HepG2 (cell line): ENCODE results near the gene GNAZ. TPM values are rescaled to one million over a fixed set of nuclear protein-coding genes. Genes with fewer than 3 reads are reported as not detected.
A peak's percentile ranks its signal among the peaks of the same experiment; 100 is the strongest.

Experiments
- BCL3 ChIP-seq: sonication (generic); formaldehyde crosslinking; IDR thresholded peaks from 2 replicates; pipeline ENCODE4 v1.5.1; 2020; ENCODE audit warnings: mild to moderate bottlenecking, missing genetic modification reagents, moderate library complexity
- DNMT3B ChIP-seq: conservative IDR thresholded peaks from 2 replicates; pipeline ENCODE4 v1.6.1; 2016; ENCODE audit warnings: missing biosample characterization, control low read depth
- GTF3A ChIP-seq: sonication (generic); formaldehyde crosslinking; conservative IDR thresholded peaks from 2 replicates; pipeline ENCODE4 v1.4.0; 2020; ENCODE audit warnings: mild to moderate bottlenecking, missing genetic modification reagents
- HNF1A ChIP-seq, 2 experiments: sonication (generic) in 1 of 2; formaldehyde crosslinking in 1 of 2; IDR thresholded peaks; 2 replicates each; pipeline versions ENCODE4 v1.4.0 to v1.6.1; 2016 to 2020; ENCODE audit warnings: borderline replicate concordance in 1 of 2, low read depth in 1 of 2, mild to moderate bottlenecking in 1 of 2, missing genetic modification reagents in 1 of 2
- MAFK ChIP-seq, 2 experiments: IDR thresholded peaks in 1 of 2; conservative IDR thresholded peaks in 1 of 2; 2 replicates each; pipeline ENCODE4 v1.6.1; 2011; ENCODE audit warnings: improper control_type of control experiment in 2 of 2, low read length in 2 of 2
- MED8 ChIP-seq: sonication (generic); formaldehyde crosslinking; IDR thresholded peaks from 2 replicates; pipeline ENCODE4 v1.8.1; 2023; ENCODE audit warnings: mild to moderate bottlenecking, missing genetic modification reagents; ENCODE audit not compliant: insufficient replicate concordance
- MEIS2 ChIP-seq: sonication (generic); formaldehyde crosslinking; IDR thresholded peaks from 2 replicates; pipeline ENCODE4 v1.9.0; 2021; ENCODE audit warnings: mild to moderate bottlenecking, missing genetic modification reagents
- MYPOP ChIP-seq: sonication (generic); formaldehyde crosslinking; IDR thresholded peaks from 2 replicates; pipeline ENCODE4 v1.8.1; 2023; ENCODE audit warnings: mild to moderate bottlenecking, moderate library complexity, missing genetic modification reagents
- PCBP1 ChIP-seq: fragments of 200-400 bp; formaldehyde crosslinking; IDR thresholded peaks from 2 replicates; pipeline ENCODE4 v1.6.1; 2017; ENCODE audit warnings: mild to moderate bottlenecking, low read depth, low read length, borderline replicate concordance
- TCF7 ChIP-seq: sonication (generic); IDR thresholded peaks from 2 replicates; pipeline ENCODE4 v1.6.1; 2016; ENCODE audit warnings: antibody characterized with exemption, low read depth
- THAP11 ChIP-seq: IDR thresholded peaks from 2 replicates; pipeline ENCODE4 v1.6.1; 2016; ENCODE audit warnings: missing biosample characterization, missing genetic modification reagents
- ZFP82 ChIP-seq: sonication (generic); formaldehyde crosslinking; IDR thresholded peaks from 2 replicates; pipeline ENCODE4 v1.5.1; 2020; ENCODE audit warnings: mild to moderate bottlenecking, missing genetic modification reagents, borderline replicate concordance
- ZNF205 ChIP-seq: IDR thresholded peaks from 2 replicates; pipeline ENCODE4 v1.6.1; 2018; ENCODE audit warnings: missing biosample characterization, missing genetic modification reagents
- ZNF232 ChIP-seq: sonication (generic); formaldehyde crosslinking; IDR thresholded peaks from 2 replicates; pipeline ENCODE4 v1.4.0; 2020; ENCODE audit warnings: missing genetic modification reagents, borderline replicate concordance
- ZNF574 ChIP-seq: sonication (generic); formaldehyde crosslinking; IDR thresholded peaks from 2 replicates; pipeline ENCODE4 v1.4.0; 2020; ENCODE audit warnings: missing genetic modification reagents
- ZNF577 ChIP-seq: sonication (generic); formaldehyde crosslinking; IDR thresholded peaks from 2 replicates; pipeline ENCODE4 v1.4.0; 2020; ENCODE audit warnings: mild to moderate bottlenecking, low read depth, missing genetic modification reagents, borderline replicate concordance
- polyA plus RNA-seq, 8 experiments: library from polyadenylated mRNA; depleted of rRNA in 3 of 8; stranded (reverse) in 7 of 8; unstranded in 1 of 8; fragments of >200 nt; fragmentation: Illumina TruSeq in 4 of 8; extraction: Trizol in 4 of 8; gene quantifications; 2 replicates each; pipeline versions ENCODE4 v1.2.1 to v1.2.3, GENCODE V29; 2011 to 2016; ENCODE audit warnings: low read depth in 4 of 8, missing spikeins in 1 of 8, mixed read lengths in 1 of 8; ENCODE audit not compliant: insufficient read depth in 1 of 8
- total RNA-seq, 5 experiments: library from RNA; depleted of rRNA; stranded (reverse); fragments of >200 nt; fragmentation: Illumina TruSeq; extraction: Trizol; gene quantifications; 2 replicates each; pipeline ENCODE4 v1.2.3, GENCODE V29; 2016; ENCODE audit warnings: low read depth in 1 of 5

The GNAZ gene
- total and polyA plus RNA-seq, 2 of the 13 experiments (the other 11 are each of a cell fraction or from before 2014, with no cell fraction given) = 11.4 to 22.3 TPM

GRCh38 chr22:23069502-23070357 lies 589 bp upstream of the GNAZ start (continued):
- TF ChIP-seq ZNF574 (CRISPR knock-in tag) (peak; percentile 54; the same call in 1 of the 2 replicates), PCBP1 (no peak), THAP11 (CRISPR knock-in tag) (0 out of 2 replicates have a peak, but pooled peaks have one; percentile 22), GTF3A (CRISPR knock-in tag) (0 out of 2 replicates have a peak, but pooled peaks have one; percentile 41), TCF7 (no peak), DNMT3B (no peak), ZNF205 (CRISPR knock-in tag) (no peak), ZNF232 (CRISPR knock-in tag) (0 out of 2 replicates have a peak, but pooled peaks have one; percentile 26), MAFK (conservative IDR thresholded peaks at IDR 0.05 in 1 of 2, IDR thresholded peaks at IDR 0.05 in 1 of 2; ENCODE audit: low read length in 2 of 2) (no peak), BCL3 (CRISPR knock-in tag) (no peak; the same call in 1 of the 2 replicates), HNF1A (IDR thresholded peaks at IDR 0.05; ENCODE audit: low read depth) (no peak), HNF1A (CRISPR knock-in tag; IDR thresholded peaks at IDR 0.05; ENCODE audit: borderline replicate concordance) (no peak), ZNF577 (CRISPR knock-in tag) (no peak), MYPOP (CRISPR knock-in tag) (peak; percentile 73; the same call in 1 of the 2 replicates), ZFP82 (CRISPR knock-in tag) (no peak), MEIS2 (CRISPR knock-in tag) (peak; percentile 34; the same call in 1 of the 2 replicates), MED8 (CRISPR knock-in tag) (no peak)
